Measurements from ENCODE around the gene ZNF605.
"Not testable (repeated sequence)": the region's sequence is repeated elsewhere in the genome, so short reads cannot be mapped to it uniquely, and the experiment has no call there.

Gene ZNF605

DNA sequence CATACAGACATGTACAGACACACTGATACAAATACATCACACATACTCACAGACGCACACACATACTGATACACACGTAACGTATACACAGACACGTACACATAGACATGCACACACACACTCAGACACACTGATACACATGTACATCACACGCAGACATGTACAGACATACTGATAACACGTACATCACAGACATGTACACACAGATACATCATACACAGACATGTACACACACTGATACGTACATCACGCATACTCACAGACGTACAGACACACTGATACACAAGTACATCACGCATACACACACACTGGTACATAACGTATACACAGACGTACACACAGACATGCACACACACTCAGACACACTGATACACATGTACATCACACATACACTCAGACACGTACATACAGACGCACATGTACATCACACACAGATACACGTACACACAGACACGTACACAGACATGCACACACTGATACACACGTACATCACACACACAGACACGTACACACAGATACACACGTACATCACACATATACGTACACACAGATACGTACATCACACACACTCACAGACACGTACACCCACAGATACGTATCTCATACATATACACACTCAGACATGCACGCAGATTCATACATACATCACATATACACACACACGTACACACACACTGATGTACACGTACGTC is 5.1 kb downstream of the ZNF605 start:
- no peak for DNase-seq (ENCODE audit: low read depth, low spot score)
- no peak overlapping the region for H3K4me3 ChIP-seq (ENCODE audit: low read length)

- no peak overlapping the region for H3K4me3 ChIP-seq (ENCODE audit: low read length)
- DNase-seq (ENCODE audit: low read depth, low spot score): no peak
Observed at GRCh38 chr12:132949936-132950837, 5.9 kb downstream of the ZNF605 start.

- H3K4me3 ChIP-seq (ENCODE audit: low read length): no peak overlapping the region
- DNase-seq (ENCODE audit: low read depth, low spot score): no peak
Observed at GRCh38 chr12:132948146-132949066, 7.7 kb downstream of the ZNF605 start.

DNA sequence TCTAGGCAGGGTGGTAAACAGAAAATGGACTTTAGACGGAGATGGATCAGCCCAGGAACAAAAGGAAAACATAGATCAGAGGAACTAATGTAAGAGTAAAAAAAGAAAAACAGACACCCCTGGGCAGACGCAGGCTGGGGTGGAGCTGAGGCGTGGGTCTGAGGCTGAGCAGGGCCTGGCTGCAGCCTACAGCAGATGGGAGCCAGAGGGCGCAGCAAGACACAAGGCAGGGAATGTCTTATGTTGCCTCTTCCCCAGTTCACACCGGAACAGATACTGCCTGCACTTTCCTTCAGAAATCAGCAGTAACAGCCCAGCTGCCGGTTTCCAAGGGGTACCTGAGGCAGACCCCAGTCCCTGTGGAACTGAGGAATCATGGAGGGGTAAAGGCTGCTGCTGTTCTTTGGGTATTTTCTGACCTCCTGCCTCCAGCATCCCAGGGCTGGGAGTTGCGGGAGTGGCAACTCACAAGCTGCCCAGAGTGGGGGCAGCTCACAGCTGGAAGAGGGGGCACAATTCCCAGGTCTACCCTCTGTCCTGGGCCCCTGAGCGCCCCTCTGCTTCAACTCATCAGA is 9.8 kb downstream of the ZNF605 start:
- no peak overlapping the region for H3K4me3 ChIP-seq (ENCODE audit: low read length)
- no peak for DNase-seq (ENCODE audit: low read depth, low spot score)

GRCh38 chr12:132945806-132946205 is 10.3 kb downstream of the ZNF605 start:
- DNase-seq (ENCODE audit: low read depth, low spot score): no peak
- H3K4me3 ChIP-seq (ENCODE audit: low read length): no peak overlapping the region

DNA sequence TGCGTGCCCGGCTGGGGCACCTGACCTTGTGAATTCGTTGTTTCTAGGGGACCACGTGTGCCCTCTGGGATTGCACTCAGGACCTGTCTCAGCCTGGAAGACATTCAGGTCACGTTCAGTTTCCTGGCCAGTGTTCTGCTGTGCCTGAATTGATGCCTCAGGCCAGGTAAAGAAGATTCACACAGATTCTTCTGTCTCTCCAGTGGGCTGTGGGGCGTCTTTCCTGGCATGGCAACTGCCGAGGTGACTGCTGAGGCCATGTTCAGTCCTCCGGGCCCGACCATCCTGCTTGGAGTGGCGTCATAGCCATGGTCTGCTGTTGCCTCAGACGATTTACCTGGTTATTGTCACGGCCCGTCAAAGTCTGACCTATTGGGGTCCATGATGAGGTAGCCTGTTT is 13.5 kb downstream of the ZNF605 start:
- DNase-seq (ENCODE audit: low read depth, low spot score): no peak
- H3K4me3 ChIP-seq (ENCODE audit: low read length): no peak overlapping the region

DNA sequence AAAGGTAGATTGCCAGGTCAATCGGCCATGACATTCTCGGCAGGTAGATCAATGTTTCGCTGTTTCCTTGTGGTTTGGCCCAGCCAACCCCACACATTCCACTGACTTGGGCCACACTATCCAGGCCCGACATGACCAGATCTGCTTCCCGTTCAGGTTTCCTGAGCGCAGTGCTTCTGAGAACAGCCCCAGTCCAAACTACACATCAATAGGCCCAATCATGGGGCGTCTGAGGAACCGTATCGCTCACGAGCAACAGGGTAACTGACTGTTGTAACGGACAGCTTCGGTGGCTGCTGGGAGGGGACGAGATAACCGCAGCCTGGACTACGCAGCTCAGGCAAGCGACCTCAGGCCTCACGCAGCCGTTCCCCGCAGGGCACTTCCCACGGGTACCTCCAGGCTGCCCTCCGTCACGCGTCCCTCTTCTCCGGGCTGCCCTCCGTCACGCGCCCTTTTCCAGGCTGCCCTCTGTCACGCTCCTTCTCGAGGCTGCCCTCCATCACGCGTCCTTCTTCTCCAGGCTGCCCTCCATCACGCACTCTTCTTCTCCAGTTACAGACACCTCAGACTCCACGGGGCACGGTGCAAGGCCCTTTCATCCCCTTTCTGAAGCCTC is 14.7 kb downstream of the ZNF605 start:
- DNase-seq (ENCODE audit: low read depth, low spot score): no peak
- no peak overlapping the region for H3K4me3 ChIP-seq (ENCODE audit: low read length)

DNA sequence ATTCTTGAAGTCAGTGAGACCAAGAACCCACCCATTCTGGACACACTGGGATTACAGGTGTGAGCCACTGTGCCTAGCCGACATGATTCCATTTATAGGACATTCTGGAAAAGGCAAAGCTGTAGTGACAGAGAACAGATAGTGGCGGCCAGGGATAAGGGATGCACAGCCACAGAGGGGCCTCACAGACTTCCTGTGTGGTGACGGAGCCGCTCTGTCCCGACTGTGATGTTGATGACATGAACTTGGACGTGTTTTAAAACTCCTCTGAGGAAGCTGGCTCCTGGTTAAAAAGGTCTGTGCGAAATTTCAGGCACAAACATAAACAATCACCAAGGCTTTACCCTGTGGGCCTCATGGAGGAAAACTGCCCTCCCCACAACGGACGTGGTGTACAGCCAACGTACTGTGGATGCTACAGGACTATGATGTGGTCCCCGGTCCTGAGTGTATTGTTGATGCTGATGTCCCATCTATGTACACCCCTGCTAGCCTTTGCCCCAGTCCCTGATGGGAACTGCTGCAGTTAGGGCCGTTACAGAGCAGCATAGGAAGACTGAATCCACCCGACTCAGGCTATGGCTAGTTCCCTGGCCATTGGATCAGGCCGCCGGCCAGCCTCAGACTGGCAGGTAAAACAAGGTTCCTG is 15.9 kb downstream of the ZNF605 start:
- no peak for DNase-seq (ENCODE audit: low read depth, low spot score)
- no peak overlapping the region for H3K4me3 ChIP-seq (ENCODE audit: low read length)

- not testable (repeated sequence) for H3K4me3 ChIP-seq (ENCODE audit: low read length); DNase-seq (ENCODE audit: low read depth, low spot score)
Observed at GRCh38 chr12:132938807-132939206, 17.3 kb downstream of the ZNF605 start.

GRCh38 chr12:132937476-132937875 is 18.6 kb downstream of the ZNF605 start:
- no peak for DNase-seq (ENCODE audit: low read depth, low spot score)
- H3K4me3 ChIP-seq (ENCODE audit: low read length): no peak overlapping the region

DNA sequence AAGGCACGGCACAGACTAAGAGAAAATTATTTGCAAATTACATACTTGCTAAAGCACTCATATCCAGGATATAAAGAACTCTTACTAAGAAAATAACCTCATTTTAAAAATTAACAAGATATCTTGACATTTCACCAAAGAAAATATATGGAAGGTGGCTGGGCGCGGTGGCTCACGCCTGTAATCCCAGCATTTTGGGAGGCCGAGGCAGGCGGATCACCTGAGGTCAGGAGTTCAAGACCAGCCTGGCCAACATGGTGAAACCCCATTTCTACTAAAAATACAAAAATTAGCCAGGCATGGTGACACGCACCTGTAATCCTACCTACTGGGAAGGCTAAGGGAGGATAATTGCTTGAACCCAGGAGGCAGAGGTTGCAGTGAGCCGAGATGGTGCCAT is 19.2 kb downstream of the ZNF605 start:
- DNase-seq (ENCODE audit: low read depth, low spot score): not testable (repeated sequence)

DNA sequence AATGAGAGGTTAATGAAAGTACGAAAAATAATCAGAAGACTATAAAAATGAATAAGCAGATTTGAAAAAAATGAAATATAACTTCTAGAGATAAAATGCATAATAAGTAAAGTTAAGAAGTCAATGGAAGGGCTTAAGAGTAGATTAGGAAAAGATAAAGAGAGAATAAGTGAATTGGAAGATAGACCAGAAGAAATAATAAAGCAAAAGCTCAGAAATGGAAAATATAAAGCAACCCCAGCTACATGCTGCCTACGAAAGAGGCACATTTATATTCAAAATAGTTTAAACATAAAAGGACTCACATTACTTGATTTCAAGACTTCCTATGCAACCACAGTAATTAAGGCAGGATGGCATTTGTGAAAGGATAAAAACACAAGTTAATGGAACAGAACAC is 19.9 kb downstream of the ZNF605 start:
- DNase-seq (ENCODE audit: low read depth, low spot score): no peak
- no peak overlapping the region for H3K4me3 ChIP-seq (ENCODE audit: low read length)

More for the DNA sequence above, 19.2 kb downstream of the ZNF605 start:
- not testable (repeated sequence) for H3K4me3 ChIP-seq (ENCODE audit: low read length)

DNA sequence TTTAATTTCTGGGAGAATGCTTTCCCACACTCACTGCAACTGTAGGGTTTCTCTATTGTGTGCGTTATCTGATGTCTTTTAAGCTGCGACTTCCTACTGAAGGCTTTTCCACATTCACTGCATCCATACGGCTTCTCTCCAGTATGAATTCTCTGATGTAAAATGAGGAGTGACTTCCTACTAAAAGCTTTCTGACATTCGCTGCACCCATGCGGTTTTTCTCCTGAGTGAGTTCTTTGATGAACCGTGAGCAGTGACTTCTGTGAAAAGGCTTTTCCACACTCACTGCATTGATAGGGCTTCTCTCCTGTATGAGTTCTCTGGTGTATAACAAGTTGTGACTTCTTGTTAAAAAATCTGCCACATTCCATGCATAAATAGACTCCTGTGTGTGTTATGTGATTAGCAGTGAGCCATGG is 29.7 kb downstream of the ZNF605 start:
- no peak for DNase-seq (ENCODE audit: low read depth, low spot score)
- no peak overlapping the region for H3K4me3 ChIP-seq (ENCODE audit: low read length)

GRCh38 chr12:132925597-132926414 is 30.3 kb downstream of the ZNF605 start:
- DNase-seq (ENCODE audit: low read depth, low spot score): no peak
- H3K4me3 ChIP-seq (ENCODE audit: low read length): no peak overlapping the region

GRCh38 chr12:132924356-132924755 is 31.8 kb downstream of the ZNF605 start:
- H3K4me3 ChIP-seq (ENCODE audit: low read length): no peak overlapping the region
- no peak for DNase-seq (ENCODE audit: low read depth, low spot score)

- no peak overlapping the region for H3K4me3 ChIP-seq (ENCODE audit: low read length)
- DNase-seq (ENCODE audit: low read depth, low spot score): no peak
Observed at GRCh38 chr12:132923356-132923909, 32.7 kb downstream of the ZNF605 start.

DNA sequence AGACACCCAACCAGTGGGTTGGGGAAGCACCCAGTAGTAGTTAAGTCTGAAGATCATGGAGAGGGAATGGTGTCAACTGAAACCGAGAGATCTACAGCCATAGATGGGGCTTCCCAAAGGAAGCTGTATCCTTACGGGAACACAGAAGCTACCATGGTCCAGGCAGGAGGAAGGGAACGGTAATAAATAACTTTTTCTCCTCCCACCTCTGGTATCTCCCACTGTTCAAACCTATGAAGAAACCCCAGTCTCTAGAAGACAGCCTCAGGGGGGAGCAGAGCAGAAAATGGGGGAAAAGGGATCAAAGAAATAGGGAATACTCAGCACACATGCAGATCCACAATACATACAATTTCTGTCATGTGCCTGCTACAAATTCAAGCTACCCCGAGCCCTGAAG is 33.4 kb downstream of the ZNF605 start:
- DNase-seq (ENCODE audit: low read depth, low spot score): no peak
- H3K4me3 ChIP-seq (ENCODE audit: low read length): no peak overlapping the region
